HG02970 (cell line): ENCODE measurements around the gene ATP10D.

ENCODE experiments used
- ATAC-seq: cut with Tn5 transposase; IDR thresholded peaks from one replicate; pipeline ENCODE4 v1.9.1; 2021; ENCODE audit warnings: mild to moderate bottlenecking, moderate library complexity, moderate number of reproducible peaks; ENCODE audit not compliant: unreplicated experiment, low FRiP score

Gene ATP10D

DNA sequence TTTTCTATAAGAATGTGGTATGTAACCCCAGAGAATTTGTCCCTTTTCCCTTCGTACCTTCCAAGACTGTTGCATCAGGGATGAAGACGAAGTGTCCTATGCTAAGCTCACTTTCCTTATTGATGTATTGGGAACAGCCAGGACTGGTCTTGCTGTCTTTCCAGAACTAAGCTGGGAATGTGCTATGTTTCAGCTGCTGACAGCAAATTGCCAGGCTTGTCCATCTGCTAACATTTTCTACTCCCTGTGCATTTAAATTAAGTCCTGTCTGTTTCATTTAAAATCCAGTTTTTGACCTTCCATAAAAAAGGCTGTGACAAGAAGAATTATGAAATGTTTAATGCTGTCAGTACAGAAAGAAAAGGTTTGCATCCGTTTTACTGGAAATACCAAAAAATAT lies 87.9 kb downstream of the ATP10D start:
- no peak for ATAC-seq

DNA sequence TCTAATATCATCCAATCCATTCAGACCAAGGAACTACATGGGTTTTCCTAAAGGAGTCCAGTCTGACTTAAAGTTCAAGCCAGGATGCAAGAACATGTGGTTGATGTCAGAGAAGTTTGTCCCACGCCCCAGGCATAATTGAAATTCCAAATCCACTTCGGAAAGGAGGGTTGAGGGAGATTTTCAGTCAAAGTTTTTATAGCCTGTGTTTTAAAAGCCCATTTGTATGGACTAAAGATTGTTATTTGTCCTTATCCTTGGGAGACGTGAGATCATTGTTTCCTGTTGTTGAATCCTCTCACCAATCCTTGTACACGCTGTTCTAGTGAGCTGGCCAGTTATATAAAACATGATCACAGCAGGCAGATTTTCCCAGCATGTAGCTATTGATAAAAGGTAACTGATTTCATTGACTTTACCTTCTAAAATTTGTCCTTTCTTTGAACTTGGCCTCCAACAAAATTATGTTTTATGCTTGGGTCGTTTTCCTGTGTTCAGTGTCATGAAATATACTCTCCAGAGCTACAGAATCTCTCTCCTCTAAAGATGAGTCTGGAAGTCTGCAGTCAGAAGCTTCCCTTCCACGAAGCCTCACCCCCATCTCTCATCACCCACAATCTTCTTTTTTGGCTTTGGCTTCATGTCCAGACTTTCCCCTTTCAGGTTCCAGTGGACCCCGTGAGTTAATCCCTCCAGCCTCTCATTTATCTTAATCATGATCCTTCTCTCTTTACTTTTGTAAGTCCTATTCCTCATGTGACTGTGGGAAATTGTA lies 92.9 kb downstream of the ATP10D start:
- no peak for ATAC-seq

DNA sequence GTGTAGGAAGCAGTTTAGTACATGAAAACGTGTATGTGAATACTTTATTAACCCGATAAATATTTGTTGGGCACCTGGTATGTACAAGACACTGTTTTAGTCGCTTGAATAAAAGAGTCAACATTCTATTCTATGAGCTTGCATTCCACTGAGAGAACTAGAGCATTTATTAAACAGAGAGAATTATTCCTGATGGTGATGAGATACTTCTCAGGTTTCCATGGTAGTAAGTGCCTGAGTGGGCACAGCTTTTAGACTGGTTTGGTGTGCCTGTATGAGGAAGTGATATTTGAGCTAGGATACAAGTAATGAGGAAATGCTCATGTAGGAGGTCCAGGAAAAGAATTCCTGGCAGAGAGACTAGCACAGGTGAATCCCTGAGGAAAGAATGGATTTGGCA lies 94.2 kb downstream of the ATP10D start:
- ATAC-seq = no peak

DNA sequence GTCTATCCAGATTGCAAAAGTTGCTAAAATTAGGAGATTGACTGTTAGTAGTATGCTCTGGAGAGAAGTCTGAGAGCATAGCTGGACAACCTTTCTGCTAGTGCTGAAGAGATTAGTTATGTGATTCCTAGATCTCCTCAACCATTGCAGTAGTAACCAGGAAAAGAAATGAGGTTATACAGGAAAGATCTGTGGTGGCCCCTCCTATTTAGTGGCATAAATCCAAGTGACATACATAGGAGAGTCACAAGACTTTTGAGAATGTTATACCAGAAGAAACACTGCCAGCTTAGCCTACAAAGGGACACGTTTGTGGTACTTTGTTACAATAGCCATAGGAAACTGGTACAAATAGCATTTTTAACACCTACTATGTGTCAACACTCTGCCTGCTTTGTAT lies 105.2 kb downstream of the ATP10D start:
- no peak for ATAC-seq

DNA sequence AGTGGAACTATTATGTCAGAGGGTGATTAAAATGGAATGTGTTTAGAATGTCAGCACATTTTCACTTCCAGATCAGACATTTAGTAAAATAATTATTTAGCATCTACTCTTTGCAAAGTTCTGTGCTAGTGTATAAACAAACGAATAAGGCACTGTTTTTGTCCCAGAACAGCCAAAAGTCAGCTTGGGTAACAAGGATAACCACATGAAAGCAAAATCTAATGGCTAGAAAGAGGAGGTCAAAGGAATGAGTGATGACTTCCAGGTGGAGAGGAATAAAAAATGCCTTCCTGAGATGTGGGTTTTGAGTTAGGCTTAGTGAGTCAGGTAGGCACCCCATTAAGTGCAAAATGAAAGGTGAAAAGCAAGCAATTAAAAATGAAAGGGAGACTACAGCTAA lies 112.6 kb downstream of the ATP10D start:
- no peak for ATAC-seq

DNA sequence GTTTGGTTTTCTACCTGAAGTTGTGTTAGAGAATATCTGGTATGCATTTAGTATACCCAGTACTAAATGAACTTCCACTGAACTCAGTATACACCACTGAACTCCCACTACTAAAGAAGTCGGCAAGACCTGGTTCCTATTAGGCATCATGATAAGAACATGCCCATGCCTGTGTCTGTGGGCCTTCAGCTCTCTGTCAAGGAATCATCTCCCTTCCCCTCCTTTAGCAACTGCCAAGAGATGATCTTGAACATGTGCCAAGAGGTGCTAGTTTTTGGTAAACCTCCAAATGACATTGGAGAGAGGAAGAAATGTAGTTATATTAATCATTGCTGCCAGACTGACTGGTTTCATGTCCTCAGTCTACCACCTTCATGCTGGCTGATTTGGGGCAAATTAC lies 113.2 kb downstream of the ATP10D start:
- no peak for ATAC-seq

DNA sequence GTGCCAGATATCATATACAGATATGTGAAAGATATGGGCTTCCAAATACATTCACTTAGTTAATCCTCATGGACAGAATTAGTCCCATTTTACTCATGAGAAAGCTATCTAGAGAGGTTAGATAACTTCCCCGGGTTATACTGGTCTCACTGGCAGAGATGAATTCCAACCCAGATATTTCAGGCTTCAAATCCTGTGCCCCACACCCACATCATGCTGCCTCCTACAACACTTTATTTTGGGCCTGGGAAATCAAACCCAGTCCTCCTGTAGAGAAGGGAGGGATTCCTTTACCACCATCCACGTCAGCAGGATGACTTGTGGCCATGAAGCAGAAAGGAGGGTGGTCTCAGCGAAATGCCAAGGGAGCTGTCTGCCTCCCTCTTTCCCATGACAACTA lies 113.8 kb downstream of the ATP10D start:
- no peak for ATAC-seq

DNA sequence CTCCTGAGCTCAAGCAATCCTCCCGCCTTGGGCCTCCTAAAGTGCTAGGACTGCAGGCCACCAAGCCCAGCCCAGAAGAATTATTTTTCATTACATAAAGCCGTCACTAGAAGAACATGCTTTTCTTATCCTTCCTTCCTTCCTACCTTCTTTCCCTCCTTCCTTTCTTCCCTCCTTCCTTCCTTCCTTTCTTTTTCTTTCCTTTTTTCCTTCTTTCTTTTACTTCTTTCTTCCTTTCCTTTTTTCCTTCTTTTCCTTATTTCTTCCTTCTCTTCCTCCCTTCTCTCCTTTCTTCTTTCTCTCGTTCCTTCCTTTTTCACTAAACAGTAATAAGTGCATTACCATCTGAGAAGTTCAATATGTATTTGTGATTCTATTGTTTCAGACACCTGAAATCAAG lies 121.4 kb downstream of the ATP10D start:
- no peak for ATAC-seq

DNA sequence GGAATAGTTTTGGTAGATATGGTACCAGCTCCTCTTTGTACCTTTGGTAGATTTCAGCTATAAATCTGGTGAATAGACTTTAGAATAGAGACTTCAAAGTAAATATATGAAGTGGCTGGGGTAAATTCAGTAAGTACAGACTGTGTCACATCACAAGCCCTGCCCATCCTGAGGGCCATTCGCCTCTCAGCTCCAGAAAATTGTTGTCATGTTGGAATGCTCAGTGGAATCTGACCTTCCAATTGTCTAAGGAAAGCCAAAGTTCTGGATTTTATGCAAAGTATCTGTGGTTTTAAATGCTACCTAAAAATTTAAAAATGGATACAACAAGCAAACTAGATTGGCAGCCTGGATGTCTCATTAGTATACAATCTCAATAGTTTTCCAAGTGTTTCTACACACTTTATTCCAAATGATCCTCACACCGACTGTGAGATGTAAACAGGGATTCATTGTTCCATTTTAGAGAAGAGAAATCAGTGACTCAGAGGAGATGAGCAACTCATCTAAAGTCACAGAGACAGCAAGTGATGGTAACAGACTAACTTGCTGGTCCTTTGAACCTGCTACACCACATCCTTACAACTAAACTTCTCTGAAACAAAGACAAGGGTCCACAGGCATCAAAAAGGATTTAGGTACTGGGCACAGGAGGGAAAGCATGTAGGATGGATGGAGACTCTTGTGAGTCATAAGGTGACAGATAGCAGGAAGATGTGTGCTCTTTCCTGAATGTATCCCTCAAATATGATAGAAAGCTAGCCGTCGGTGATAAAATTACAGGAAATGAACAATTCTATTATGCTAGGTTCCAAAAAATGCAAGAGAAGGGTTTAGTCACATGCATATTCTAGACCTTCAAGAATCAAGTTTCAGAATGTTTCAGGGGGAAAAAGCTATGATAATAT lies 127.3 kb downstream of the ATP10D start:
- no peak for ATAC-seq

DNA sequence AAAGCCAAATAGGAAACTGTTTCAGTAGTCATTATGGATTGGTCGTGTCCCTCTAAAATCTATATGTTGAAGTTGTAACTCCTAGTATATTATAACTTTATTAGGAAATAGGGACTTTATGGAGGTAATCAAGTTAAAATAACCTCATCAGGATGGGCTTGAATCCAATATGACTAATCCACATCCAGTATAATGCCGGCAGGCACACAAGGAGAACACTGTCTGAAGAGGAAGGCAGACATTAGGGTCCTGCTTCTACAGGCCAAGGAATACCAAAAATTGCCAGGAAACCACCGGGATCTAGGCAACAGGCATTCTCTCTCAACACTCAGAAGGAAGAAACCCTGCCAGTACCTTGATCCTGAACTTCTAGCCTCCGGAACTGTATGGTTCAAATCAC lies 130.3 kb downstream of the ATP10D start:
- no peak for ATAC-seq

DNA sequence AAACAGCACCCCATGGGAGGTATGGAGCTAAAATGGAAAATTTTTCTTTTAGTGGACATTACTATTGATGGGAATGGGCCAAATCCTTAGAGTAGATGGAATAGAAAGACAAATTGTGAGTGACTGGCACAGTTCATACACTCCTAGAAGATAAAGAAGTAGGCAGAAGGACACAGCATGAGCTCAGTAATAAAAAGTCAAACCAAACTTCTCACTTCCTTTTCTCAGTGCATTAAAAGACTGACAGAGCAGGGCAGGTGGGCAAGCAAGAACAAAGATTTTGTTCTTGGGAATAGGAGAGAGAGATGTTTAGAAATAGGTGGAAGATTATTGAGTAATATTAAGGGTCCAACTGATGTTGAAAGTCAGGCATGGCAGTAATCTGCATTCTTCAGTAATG lies 132.5 kb downstream of the ATP10D start:
- ATAC-seq = no peak

DNA sequence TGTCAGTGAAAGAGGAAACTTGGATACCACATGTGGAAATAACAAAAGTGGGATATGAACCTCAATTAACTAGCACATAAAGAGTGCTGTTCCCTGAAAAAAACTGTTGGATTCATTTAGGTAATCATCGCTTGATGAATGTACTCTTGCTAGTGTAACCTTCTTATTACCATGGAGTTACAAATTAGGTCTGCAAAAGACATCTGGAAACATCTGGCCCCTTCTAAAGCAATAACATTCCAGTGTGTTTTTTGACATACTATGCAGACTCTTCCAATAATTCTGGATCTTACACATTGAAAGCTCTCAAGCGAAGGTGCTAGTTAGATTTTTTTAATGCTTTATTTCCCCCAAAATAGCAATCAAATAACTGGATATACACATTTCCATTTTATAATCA lies 134.6 kb downstream of the ATP10D start:
- no peak for ATAC-seq

DNA sequence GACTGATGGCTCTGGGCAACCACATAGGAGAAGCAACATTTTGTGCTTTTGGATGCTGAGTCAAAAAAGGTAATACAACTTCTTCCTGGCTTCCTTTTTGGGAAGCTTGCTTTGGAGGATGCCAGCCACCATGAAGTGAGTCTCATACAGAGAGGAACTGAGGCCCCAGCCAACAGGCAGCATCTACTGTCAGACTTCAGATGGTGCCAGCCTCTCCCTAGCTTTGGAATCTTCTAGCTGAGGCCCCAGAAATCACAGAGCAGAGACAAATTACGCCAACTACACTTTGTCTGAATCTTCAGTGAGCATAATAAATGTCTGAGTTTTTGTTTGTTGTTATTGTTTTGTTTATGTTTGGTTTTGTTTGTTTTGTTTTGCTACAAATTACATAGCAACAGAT lies 136.1 kb downstream of the ATP10D start:
- ATAC-seq = no peak

DNA sequence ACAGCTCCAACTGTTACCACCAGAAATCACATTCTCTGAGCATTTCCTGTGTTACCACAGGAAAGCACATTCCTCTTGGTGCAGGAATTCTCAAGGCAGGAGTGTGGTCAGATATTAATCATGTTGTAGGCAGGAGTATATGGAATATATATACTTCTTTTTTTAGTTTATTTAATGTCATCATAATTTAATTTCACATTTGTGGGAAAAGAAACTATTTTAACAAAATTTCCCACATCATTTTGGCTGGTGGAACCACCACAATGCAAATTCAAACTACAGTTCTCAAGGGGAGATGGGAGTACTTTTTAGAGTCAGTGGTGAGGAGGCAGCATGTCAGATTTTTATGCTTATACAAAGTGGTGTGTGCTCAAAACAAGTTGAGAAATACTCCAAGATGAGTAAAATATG lies 139.0 kb downstream of the ATP10D start:
- no peak for ATAC-seq

DNA sequence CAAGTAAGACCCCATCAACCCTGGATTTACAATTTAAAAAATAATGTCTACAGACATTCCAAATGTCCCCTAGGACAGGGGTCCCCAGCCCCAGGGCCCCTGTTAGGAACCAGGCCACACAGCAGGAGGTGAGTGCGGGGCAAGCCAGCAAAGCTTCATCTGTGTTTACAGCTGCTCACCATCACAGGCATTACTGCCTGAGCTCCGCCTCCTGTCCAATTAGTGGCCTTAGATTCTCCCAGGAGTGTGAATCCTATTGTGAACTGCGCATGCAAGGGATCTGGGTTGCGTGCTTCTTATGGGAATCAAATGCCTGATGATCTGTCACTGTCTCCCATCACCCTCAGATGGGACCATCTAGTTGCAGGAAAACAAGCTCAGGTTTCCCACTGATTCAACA lies 146.1 kb downstream of the ATP10D start:
- no peak for ATAC-seq

DNA sequence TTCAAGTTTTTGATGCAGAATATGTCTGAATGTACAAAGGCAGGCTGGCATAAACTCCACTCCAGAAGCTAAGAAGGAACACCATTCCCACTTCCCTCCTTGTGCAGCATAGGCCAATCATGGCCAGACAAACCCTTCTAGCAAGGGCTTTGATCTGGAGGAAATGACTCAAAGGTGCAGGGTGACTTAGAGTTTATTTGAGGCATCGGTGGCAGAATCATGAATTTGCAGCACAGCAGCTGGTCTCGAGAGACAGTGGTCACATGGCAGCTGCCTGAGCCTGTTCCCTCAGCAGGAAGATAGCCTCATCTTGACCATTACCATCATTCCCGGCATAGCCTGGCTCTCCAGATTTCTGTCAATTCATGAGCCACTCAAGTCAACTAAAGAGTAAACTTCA lies 154.5 kb downstream of the ATP10D start:
- ATAC-seq = no peak

DNA sequence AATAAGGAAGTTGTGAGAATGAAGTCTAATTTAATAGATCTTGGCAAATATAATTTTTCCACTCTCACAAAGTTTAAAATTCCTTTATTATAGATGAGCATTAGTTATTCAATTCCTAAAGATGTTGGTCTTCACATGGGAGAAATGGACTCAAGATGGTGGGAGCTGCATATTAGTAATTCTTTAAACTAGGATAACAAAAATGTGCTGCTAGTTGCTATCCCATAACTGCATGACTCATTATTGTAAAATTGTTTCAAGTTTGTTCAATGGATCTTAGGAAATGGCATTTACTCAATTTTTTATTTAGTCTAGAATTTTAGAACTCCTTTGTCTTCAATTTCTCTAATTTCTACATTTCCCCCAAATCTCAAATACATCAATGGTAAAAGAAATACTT lies 155.8 kb downstream of the ATP10D start:
- ATAC-seq = no peak

DNA sequence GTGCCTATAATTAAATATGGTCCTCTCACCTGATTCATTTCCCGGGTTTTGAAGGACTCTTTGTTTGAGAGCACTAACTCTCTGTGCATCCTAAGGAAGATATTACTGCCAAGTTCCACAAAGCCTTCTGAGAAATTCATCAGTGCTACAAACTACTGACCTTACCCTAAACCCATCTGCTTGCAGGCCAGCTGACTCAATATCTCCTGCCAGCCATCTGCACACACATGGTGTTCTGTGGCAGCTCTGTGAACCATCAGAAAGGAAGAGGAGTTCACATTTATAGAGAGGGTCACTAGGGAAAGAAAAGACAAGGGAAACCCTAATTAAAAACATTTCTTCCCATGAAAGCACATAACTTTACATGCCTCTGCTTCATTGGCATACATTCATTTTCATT lies 156.7 kb downstream of the ATP10D start:
- ATAC-seq = no peak

DNA sequence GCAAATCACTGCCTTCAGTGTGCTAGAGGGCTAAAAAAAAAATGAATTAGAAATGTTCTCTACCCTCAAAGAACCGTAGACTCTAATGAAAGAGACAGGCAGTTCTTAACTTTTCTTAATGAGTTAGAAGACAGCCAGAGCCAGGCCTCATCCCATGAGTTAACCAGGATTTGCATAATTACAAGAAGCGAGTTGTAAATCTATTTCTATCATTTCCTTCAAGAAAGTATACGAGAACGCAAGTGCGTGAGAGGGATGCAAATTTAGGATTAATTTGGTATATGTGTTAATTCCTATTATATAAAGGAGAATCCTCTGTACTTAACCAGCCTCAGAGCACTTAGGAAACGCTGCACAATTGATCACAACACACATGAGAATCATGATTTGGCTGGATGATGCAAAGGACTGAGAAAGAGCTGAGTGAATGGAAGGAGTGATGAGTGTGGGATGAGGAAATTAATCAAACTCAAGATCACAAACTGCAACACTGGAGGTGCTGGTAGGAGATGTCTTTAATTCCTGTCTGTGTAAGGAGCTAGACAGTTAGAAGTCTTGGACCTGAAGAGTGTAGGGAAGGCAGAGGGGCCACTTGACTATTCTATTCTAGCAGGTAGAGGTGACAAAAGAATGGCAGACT lies 157.2 kb downstream of the ATP10D start:
- ATAC-seq = no peak
